K562 (cell line): ENCODE results near the gene BCL2L15. TPM values are rescaled to one million over a fixed set of nuclear protein-coding genes. Genes with fewer than 3 reads are reported as not detected.
A peak's percentile ranks its signal among the peaks of the same experiment; 100 is the strongest.

Experiments used
- BMI1 ChIP-seq: fragments of 150-350 bp; IDR thresholded peaks from 2 replicates; pipeline ENCODE4 v1.6.1; 2014; ENCODE audit warnings: low read length
- CAMTA2 ChIP-seq: fragments of 250-450 bp; sonication (Bioruptor Pico); conservative IDR thresholded peaks from 2 replicates; pipeline ENCODE4 v1.5.1; 2022
- CHD4 ChIP-seq: fragments of 200-600 bp; sonication (generic); IDR thresholded peaks from 3 replicates; pipeline ENCODE4 v1.6.1; 2012; ENCODE audit warnings: low read depth, mild to moderate bottlenecking, mixed read lengths, low read length, inconsistent platforms; ENCODE audit not compliant: insufficient read depth, insufficient replicate concordance, poor library complexity, severe bottlenecking
- FOXA3 ChIP-seq, 2 experiments: fragments of 450-650 bp in 1 of 2; sonication (generic) in 1 of 2; formaldehyde crosslinking; IDR thresholded peaks in 1 of 2; conservative IDR thresholded peaks in 1 of 2; 2 replicates each; pipeline versions ENCODE4 v1.4.0 to v1.8.0; 2020 to 2022; ENCODE audit warnings: mild to moderate bottlenecking in 2 of 2, missing genetic modification reagents in 1 of 2
- IFI16 ChIP-seq: fragments of 250-450 bp; sonication (Bioruptor Pico); IDR thresholded peaks from 2 replicates; pipeline ENCODE4 v2.1.2; 2022; ENCODE audit warnings: mild to moderate bottlenecking, inconsistent platforms
- JUND ChIP-seq, 2 experiments: IDR thresholded peaks; 2 replicates in 1 of 2; 3 replicates in 1 of 2; pipeline ENCODE4 v1.6.1; 2011; ENCODE audit warnings: borderline replicate concordance in 2 of 2, low read depth in 2 of 2, low read length in 2 of 2, improper control_type of control experiment in 1 of 2, missing biosample characterization in 1 of 2, missing genetic modification characterization in 1 of 2, missing genetic modification reagents in 1 of 2
- KLF6 ChIP-seq: fragments of 250-450 bp; sonication (Bioruptor Pico); IDR thresholded peaks from 2 replicates; pipeline ENCODE4 v1.4.0; 2020; ENCODE audit warnings: mild to moderate bottlenecking, moderate library complexity, borderline replicate concordance
- MAFG ChIP-seq: fragments of 450-650 bp; conservative IDR thresholded peaks from 2 replicates; pipeline ENCODE4 v1.6.1; 2016; ENCODE audit warnings: missing genetic modification characterization, missing compliant biosample characterization
- NFIC ChIP-seq: fragments of 450-650 bp; IDR thresholded peaks from 2 replicates; pipeline ENCODE4 v1.6.1; 2017; ENCODE audit warnings: mild to moderate bottlenecking, inconsistent platforms
- PTRF ChIP-seq: fragments of 450-650 bp; IDR thresholded peaks from 2 replicates; pipeline ENCODE4 v1.6.1; 2016; ENCODE audit warnings: mild to moderate bottlenecking, missing genetic modification characterization, missing compliant biosample characterization
- RBFOX2 ChIP-seq: fragments of 200-400 bp; formaldehyde crosslinking; IDR thresholded peaks from 2 replicates; pipeline ENCODE4 v1.6.1; 2017; ENCODE audit warnings: low read depth, mild to moderate bottlenecking, low read length, moderate library complexity
- RBM39 ChIP-seq: fragments of 200-400 bp; formaldehyde crosslinking; optimal IDR thresholded peaks from 2 replicates; pipeline ENCODE3; 2018; ENCODE audit warnings: low read depth, low read length
- SMARCC2 ChIP-seq: fragments of 450-650 bp; IDR thresholded peaks from 2 replicates; pipeline ENCODE4 v1.6.1; 2017; ENCODE audit warnings: antibody characterized with exemption, moderate library complexity, mild to moderate bottlenecking, low read depth
- SNRNP70 ChIP-seq: fragments of 200-400 bp; formaldehyde crosslinking; optimal IDR thresholded peaks from 2 replicates; pipeline ENCODE3; 2017; ENCODE audit warnings: low read depth, low read length
- TBP ChIP-seq: optimal IDR thresholded peaks from 2 replicates; pipeline ENCODE3; 2011; ENCODE audit warnings: low read depth, low read length, improper control_type of control experiment
- ZC3H8 ChIP-seq: fragments of 450-650 bp; IDR thresholded peaks from 2 replicates; pipeline ENCODE4 v1.6.1; 2017
- ZNF134 ChIP-seq: fragments of 250-450 bp; sonication (Bioruptor Pico); conservative IDR thresholded peaks from 2 replicates; pipeline ENCODE4 v1.4.0; 2020
- ZNF23 ChIP-seq: fragments of 250-450 bp; sonication (Bioruptor Pico); IDR thresholded peaks from 2 replicates; pipeline ENCODE4 v1.4.0; 2020; ENCODE audit warnings: mild to moderate bottlenecking
- polyA plus RNA-seq, 8 experiments: library from polyadenylated mRNA; depleted of rRNA in 4 of 8; stranded (reverse) in 5 of 8; unstranded in 3 of 8; fragments of >200 nt; fragmentation: Nextera tagmentation in 2 of 8; fragmentation: Illumina TruSeq in 1 of 8; extraction: Ambion mirVana in 2 of 8; extraction: Trizol in 1 of 8; gene quantifications; 2 replicates each; pipeline versions ENCODE4 v1.2.1 to v1.2.3, GENCODE V29; 2011 to 2014; ENCODE audit warnings: inconsistent platforms in 1 of 8, missing spikeins in 1 of 8
- total RNA-seq, 7 experiments: library from RNA; depleted of rRNA in 6 of 7; stranded (reverse); fragments of >200 nt in 6 of 7; fragmentation: Illumina TruSeq in 2 of 7; extraction: Trizol in 2 of 7; gene quantifications; 2 replicates each; pipeline versions ENCODE4 v1.2.1 to v1.2.3, GENCODE V29; 2011 to 2021; ENCODE audit warnings: low replicate concordance in 1 of 7
- TF ChIP-seq, protein P1 (sequence below): fragments of 450-650 bp; IDR thresholded peaks from 2 replicates; pipeline ENCODE4 v1.6.1; 2016; ENCODE audit warnings: mild to moderate bottlenecking
- TF ChIP-seq, protein P2 (sequence below): fragments of 450-650 bp; IDR thresholded peaks from 2 replicates; pipeline ENCODE4 v1.7.1; 2018; ENCODE audit warnings: mild to moderate bottlenecking, low read depth; ENCODE audit not compliant: partially characterized antibody
- TF ChIP-seq, protein P3 (sequence below): fragments of 200-800 bp; sonication (Bioruptor generic); IDR thresholded peaks from 2 replicates; pipeline ENCODE4 v1.6.1; 2017; ENCODE audit warnings: missing genetic modification characterization, missing compliant biosample characterization
- TF ChIP-seq, protein P4 (sequence below): IDR thresholded peaks from 3 replicates; pipeline ENCODE4 v1.6.1; 2011; ENCODE audit warnings: borderline replicate concordance, mild to moderate bottlenecking; ENCODE audit not compliant: insufficient read length, insufficient read depth

The BCL2L15 gene
- total and polyA plus RNA-seq, 9 of the 15 experiments (the other 6 are each of a cell fraction or from before 2014, with no cell fraction given) = 0.06 to 0.42 (median 0.28) TPM; not detected in 1

DNA sequence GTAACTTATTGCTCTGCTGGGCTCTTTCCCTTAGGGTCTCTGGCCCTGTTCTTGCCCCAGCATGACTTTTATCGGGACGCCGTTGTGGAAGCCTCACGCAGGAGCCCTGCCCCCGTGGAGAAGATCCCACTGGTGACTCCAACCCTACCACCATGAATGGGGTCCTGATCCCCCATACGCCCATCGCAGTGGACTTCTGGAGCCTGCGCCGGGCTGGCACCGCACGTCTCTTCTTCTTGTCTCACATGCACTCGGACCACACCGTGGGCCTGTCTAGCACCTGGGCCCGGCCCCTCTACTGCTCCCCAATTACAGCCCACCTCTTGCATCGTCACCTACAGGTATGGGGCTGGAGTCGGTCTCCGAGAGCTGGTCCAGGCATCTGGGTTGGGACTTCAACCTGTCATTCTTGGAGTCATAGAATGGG is 18.1 kb upstream of the BCL2L15 start (continued):
- TF ChIP-seq PTRF (tag) (no peak), ZC3H8 (no peak), NFIC (no peak; the same call in 1 of the 2 replicates), FOXA3 (CRISPR knock-in tag; conservative IDR thresholded peaks at IDR 0.05 in 1 of 2, IDR thresholded peaks at IDR 0.05 in 1 of 2) (no peak), CHD4 (no peak), TBP (no peak), BMI1 (no peak), KLF6 (CRISPR knock-in tag) (no peak), RBM39 (no peak), CAMTA2 (no peak), JUND (IDR thresholded peaks at IDR 0.05; ENCODE audit: borderline replicate concordance, low read depth, low read length) (no peak), JUND (tag; IDR thresholded peaks at IDR 0.05; ENCODE audit: borderline replicate concordance, low read depth, low read length) (no peak), IFI16 (CRISPR knock-in tag) (no peak), SMARCC2 (peak; percentile 52; the same call in 1 of the 2 replicates), RBFOX2 (no peak; the same call in 1 of the 2 replicates), SNRNP70 (no peak), MAFG (tag) (no peak), ZNF23 (CRISPR knock-in tag) (0 out of 2 replicates have a peak, but pooled peaks have one; percentile 14), ZNF134 (CRISPR knock-in tag) (no peak)
- TF ChIP-seq, protein P1, sequence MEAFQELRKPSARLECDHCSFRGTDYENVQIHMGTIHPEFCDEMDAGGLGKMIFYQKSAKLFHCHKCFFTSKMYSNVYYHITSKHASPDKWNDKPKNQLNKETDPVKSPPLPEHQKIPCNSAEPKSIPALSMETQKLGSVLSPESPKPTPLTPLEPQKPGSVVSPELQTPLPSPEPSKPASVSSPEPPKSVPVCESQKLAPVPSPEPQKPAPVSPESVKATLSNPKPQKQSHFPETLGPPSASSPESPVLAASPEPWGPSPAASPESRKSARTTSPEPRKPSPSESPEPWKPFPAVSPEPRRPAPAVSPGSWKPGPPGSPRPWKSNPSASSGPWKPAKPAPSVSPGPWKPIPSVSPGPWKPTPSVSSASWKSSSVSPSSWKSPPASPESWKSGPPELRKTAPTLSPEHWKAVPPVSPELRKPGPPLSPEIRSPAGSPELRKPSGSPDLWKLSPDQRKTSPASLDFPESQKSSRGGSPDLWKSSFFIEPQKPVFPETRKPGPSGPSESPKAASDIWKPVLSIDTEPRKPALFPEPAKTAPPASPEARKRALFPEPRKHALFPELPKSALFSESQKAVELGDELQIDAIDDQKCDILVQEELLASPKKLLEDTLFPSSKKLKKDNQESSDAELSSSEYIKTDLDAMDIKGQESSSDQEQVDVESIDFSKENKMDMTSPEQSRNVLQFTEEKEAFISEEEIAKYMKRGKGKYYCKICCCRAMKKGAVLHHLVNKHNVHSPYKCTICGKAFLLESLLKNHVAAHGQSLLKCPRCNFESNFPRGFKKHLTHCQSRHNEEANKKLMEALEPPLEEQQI = peak; percentile 13; the same call in 1 of the 2 replicates
- TF ChIP-seq, protein P2, sequence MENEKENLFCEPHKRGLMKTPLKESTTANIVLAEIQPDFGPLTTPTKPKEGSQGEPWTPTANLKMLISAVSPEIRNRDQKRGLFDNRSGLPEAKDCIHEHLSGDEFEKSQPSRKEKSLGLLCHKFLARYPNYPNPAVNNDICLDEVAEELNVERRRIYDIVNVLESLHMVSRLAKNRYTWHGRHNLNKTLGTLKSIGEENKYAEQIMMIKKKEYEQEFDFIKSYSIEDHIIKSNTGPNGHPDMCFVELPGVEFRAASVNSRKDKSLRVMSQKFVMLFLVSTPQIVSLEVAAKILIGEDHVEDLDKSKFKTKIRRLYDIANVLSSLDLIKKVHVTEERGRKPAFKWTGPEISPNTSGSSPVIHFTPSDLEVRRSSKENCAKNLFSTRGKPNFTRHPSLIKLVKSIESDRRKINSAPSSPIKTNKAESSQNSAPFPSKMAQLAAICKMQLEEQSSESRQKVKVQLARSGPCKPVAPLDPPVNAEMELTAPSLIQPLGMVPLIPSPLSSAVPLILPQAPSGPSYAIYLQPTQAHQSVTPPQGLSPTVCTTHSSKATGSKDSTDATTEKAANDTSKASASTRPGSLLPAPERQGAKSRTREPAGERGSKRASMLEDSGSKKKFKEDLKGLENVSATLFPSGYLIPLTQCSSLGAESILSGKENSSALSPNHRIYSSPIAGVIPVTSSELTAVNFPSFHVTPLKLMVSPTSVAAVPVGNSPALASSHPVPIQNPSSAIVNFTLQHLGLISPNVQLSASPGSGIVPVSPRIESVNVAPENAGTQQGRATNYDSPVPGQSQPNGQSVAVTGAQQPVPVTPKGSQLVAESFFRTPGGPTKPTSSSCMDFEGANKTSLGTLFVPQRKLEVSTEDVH = no peak
- TF ChIP-seq, protein P3, sequence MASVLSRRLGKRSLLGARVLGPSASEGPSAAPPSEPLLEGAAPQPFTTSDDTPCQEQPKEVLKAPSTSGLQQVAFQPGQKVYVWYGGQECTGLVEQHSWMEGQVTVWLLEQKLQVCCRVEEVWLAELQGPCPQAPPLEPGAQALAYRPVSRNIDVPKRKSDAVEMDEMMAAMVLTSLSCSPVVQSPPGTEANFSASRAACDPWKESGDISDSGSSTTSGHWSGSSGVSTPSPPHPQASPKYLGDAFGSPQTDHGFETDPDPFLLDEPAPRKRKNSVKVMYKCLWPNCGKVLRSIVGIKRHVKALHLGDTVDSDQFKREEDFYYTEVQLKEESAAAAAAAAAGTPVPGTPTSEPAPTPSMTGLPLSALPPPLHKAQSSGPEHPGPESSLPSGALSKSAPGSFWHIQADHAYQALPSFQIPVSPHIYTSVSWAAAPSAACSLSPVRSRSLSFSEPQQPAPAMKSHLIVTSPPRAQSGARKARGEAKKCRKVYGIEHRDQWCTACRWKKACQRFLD (CRISPR knock-in tag) = no peak
- TF ChIP-seq, protein P4, sequence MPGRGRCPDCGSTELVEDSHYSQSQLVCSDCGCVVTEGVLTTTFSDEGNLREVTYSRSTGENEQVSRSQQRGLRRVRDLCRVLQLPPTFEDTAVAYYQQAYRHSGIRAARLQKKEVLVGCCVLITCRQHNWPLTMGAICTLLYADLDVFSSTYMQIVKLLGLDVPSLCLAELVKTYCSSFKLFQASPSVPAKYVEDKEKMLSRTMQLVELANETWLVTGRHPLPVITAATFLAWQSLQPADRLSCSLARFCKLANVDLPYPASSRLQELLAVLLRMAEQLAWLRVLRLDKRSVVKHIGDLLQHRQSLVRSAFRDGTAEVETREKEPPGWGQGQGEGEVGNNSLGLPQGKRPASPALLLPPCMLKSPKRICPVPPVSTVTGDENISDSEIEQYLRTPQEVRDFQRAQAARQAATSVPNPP = no peak
